Stimulated activated naive CD8-positive, alpha-beta T cell treated with anti-CD3 and anti-CD28 coated beads, Interleukin-15, Interleukin-2, amounts not matched to agents 100 U/mL and 50 U/mL, for 24 hours (primary cell): ENCODE results near the gene ZNF22.

ENCODE experiments used
- ATAC-seq: fragments of 150-1000 bp; cut with Tn5 transposase; one replicate; pipeline ENCODE4 v1.10.0; 2021
- DNase-seq: peaks from one replicate; pipeline ENCODE4 v3.0.0; 2021

ZNF22 gene

GRCh38 chr10:44977287-44978212 lies 23.2 kb upstream of the ZNF22 start:
- no peak for ATAC-seq
- DNase-seq = no peak

- DNase-seq (no peak), ATAC-seq (no peak)
These were observed 22.5 kb upstream of the ZNF22 start for GRCh38 chr10:44978213-44978569.

- DNase-seq (no peak), ATAC-seq (no peak)
These were observed 22.0 kb upstream of the ZNF22 start, which contains the start of gene DEPP1 for GRCh38 chr10:44978570-44979280. TSS of gene DEPP1 (minus strand) at chr10:44978809. CDS start at chr10:44978030, 779 bp downstream.

GRCh38 chr10:44979281-44980191 lies 21.2 kb upstream of the ZNF22 start:
- no peak for ATAC-seq
- DNase-seq = no peak

- no peak for DNase-seq
- ATAC-seq = no peak
These were observed 20.2 kb upstream of the ZNF22 start for GRCh38 chr10:44980309-44981171.

- DNase-seq = no peak
- ATAC-seq = no peak
These were observed 19.3 kb upstream of the ZNF22 start for GRCh38 chr10:44981172-44982113.

GRCh38 chr10:44982114-44982460 lies 18.6 kb upstream of the ZNF22 start:
- ATAC-seq (no peak), DNase-seq (no peak)

GRCh38 chr10:44982496-44982895 lies 18.2 kb upstream of the ZNF22 start:
- ATAC-seq = no peak

GRCh38 chr10:44983066-44983894 lies 17.4 kb upstream of the ZNF22 start:
- ATAC-seq = no peak
- DNase-seq = no peak

More at GRCh38 chr10:44982496-44982895, 18.2 kb upstream of the ZNF22 start:
- no peak for DNase-seq

GRCh38 chr10:44983895-44984278 lies 16.8 kb upstream of the ZNF22 start:
- ATAC-seq (no peak), DNase-seq (no peak)

- DNase-seq (no peak), ATAC-seq (no peak)
These were observed 16.0 kb upstream of the ZNF22 start for GRCh38 chr10:44984671-44985101.

- ATAC-seq (no peak), DNase-seq (no peak)
These were observed 15.5 kb upstream of the ZNF22 start for GRCh38 chr10:44985175-44985681.

GRCh38 chr10:44986179-44986578 lies 14.5 kb upstream of the ZNF22 start:
- no peak for ATAC-seq
- DNase-seq = no peak

GRCh38 chr10:44986670-44987069 lies 14.1 kb upstream of the ZNF22 start:
- no peak for ATAC-seq
- DNase-seq = no peak

- no peak for ATAC-seq
- no peak for DNase-seq
These were observed 11.7 kb upstream of the ZNF22 start for GRCh38 chr10:44988957-44989585.

- ATAC-seq = no peak
These were observed 11.0 kb upstream of the ZNF22 start for GRCh38 chr10:44989597-44990301.

GRCh38 chr10:44990302-44990655 lies 10.4 kb upstream of the ZNF22 start:
- no peak for DNase-seq
- ATAC-seq = no peak

More at GRCh38 chr10:44989597-44990301, 11.0 kb upstream of the ZNF22 start:
- no peak for DNase-seq

- DNase-seq (no peak), ATAC-seq (no peak)
These were observed 9.8 kb upstream of the ZNF22 start for GRCh38 chr10:44990965-44991364.
